HG03064 (cell line): ENCODE data around the gene COL1A1.

Experiments used
- ATAC-seq: cut with Tn5 transposase; IDR thresholded peaks from one replicate; pipeline ENCODE4 v1.9.1; 2021; ENCODE audit warnings: low read depth; ENCODE audit not compliant: unreplicated experiment

COL1A1 gene

DNA sequence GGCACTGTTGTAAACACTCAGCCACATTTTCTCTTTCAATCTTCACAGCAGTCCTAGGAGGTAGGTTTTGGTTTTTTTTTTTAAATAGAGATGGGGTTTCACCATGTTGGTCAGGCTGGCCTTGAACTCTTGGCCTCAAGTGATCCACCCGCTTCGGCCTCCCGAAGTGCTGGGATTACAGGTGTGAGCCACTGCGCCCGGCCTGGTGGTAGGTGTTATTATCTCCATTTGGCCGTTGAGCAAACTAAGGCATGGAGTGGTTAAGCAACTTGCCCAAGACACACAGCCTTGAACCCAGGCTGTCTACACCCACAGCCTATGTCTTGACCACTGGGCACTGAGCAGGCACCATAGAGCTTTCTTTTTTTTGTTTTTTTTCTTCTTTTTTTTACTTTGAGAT lies 27.0 kb downstream of the COL1A1 start:
- ATAC-seq: no peak

DNA sequence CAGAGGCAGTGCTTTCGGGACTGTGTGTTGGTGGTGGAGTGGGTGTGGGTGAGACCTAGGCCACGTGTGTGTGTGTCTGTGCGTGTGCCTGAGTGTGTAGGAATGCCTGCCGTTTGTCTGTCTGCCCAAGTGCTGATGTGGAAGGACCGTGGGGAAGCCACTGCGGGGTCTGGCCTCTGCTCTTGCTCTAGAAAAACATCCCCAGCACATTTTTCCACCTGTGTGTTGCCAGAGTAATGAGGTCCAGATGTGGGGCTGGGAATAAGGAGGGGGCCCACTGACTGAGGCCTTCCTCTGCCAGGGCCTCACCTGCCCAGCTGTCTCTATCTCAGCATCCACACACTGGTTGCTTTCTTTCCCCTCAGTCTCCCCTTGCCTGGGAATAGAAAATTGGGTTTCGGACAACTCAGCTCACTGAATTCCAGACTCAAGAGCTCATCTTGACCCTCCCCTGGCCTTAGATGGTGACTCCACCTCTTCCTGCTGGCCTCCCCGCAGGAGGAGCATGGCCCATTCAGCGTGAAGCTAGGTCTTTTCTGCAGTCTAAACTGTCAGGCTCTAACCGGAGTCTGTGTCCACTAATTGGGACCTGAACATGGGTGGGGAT lies 28.0 kb downstream of the COL1A1 start:
- ATAC-seq: no peak

DNA sequence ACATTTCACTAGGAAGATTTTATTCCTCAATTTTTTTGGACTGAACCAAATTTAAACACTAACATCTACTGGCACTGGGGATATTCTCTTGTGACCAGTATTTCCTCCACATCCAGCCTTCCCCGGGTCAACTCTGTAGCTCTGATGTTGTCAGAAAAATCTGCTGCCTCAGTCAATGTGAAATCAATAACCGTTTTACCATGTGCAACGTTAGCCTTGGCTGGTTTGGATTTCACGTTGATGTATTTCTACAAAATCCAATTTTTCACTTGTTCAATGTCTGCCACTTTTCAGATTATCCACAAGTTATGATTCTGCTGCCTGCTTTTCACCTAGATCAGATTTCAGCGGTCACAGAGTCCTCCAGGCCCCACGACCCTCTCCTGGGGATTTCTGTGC lies 28.5 kb downstream of the COL1A1 start:
- no peak for ATAC-seq

DNA sequence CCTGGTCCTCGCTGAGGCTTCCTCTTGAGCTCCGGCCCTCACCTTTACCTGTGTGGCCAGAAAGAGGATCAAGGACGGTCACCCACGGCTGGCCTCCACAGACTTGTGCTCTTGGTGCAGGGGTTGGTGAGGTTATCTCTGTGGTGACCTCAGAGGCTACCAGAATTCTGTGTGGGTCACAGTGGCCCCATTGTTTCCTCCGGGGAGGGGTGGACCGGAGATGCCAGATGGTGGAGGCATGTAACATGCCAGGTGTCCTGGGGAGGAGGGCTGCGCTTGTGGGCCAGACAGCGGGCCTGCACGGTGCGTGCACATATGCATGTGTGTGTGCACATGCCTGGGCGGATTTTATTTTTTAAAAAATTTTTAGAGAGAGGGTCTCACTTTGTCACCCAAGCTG lies 29.3 kb downstream of the COL1A1 start:
- no peak for ATAC-seq

GRCh38 chr17:50171371-50172071 lies 29.9 kb downstream of the COL1A1 start:
- no peak for ATAC-seq

- ATAC-seq: peak; percentile 67
Measured at GRCh38 chr17:50170662-50171370, 30.6 kb downstream of the COL1A1 start.

DNA sequence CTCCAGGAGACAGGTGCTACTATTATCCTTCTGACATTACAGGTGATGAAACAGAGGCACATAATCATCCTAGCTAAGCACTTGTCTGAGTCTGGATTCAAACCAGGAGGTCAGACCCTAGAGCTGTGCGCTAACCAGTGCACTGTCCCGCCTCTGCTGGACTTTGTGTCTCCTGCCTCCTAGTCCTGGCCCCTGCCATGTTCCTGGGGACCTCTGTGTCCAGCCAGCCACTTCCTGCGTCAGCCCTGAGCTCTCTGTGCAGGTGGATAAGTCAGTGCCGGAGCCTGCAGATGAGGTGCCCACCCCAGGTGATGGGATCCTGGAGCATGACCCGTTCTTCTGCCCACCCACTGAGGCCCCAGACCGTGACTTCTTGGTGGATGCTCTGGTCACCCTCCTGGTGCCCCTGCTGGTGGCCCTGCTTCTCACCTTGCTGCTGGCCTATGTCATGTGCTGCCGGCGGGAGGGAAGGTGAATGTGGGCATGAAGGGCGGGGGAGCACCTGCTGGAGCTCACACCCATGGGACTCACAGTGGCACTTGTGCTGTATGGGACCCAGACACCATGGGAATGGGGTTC lies 31.5 kb downstream of the COL1A1 start:
- ATAC-seq: no peak

GRCh38 chr17:50169121-50169764 lies 32.2 kb downstream of the COL1A1 start:
- ATAC-seq: no peak

- ATAC-seq: no peak
Measured at GRCh38 chr17:50168319-50168718, 33.1 kb downstream of the COL1A1 start.

GRCh38 chr17:50167371-50167770 lies 34.1 kb downstream of the COL1A1 start:
- no peak for ATAC-seq

DNA sequence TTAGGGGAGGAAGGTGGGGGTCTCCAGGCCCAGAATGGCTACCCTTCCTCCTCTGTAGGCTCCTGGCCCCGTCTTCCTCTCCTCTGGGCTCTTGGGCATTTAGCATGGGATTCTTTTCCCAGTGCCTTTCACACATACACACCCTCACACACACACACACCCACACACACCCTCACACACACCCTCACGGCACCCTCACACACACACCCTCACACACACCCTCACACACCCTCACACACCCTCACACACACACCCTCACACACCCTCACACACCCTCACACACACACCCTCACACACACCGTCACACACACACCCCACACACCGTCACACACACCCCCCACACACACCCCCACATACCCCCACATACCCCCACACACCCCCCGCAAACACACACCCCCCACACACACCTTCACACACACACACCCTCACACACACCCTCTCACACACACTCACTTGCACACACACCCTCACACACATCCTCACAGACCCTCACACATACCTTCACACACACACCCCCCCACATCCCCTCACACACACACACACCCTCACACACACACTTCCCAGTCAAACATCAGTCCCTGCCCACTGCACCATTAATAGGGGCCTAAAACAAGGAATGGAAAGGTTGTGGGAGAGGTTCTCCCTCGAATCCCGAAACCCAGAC lies 34.8 kb downstream of the COL1A1 start:
- no peak for ATAC-seq

- ATAC-seq: no peak
Measured at GRCh38 chr17:50165867-50166517, 35.4 kb downstream of the COL1A1 start, which contains the start of gene SGCA. Gene SGCA, plus strand, starts transcription at chr17:50166005. Its CDS starts 36 bp downstream, at chr17:50166041.

DNA sequence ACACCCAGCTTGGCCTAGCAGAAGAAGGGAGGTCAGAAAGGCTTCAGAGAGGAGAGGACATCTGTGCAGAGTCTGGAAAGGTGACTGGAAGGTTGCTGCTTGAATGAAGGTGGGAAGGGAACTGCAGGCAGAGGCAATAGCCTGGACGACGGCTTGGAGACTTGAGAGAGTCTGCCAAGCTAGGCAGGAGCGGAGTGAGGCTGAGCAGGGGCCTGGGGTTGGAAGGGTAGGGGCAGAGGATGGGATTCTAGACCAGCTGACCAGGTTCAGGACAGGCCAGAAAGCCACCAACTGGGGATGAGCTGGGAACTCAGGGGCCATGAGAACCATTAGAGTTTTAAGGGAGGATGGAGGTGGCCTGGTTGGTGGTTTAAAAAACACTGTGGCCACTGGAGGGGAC lies 36.0 kb downstream of the COL1A1 start:
- ATAC-seq: no peak

DNA sequence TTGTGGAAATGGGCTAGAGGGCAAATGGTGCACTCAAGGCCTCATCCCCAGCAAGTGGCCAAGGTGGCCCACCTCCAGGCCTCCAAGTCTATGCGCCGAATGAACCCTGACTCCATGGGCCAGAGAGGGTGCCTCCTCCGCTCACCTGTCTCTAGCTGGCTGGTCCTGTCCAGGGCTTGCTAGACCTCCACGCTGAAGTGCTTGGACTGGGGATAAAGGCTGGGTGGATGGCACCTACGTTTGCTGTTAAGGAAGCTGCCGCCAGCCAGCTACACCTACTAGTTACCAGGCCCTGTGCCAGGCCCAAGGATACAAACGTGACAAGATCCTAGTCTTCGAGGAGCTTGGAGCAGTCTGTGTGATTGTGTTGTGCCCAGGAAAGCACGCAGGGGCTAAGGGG lies 36.4 kb downstream of the COL1A1 start:
- no peak for ATAC-seq

GRCh38 chr17:50164697-50164988 lies 36.8 kb downstream of the COL1A1 start:
- ATAC-seq: no peak

- ATAC-seq: no peak
Measured at GRCh38 chr17:50163843-50164696, 37.4 kb downstream of the COL1A1 start.

DNA sequence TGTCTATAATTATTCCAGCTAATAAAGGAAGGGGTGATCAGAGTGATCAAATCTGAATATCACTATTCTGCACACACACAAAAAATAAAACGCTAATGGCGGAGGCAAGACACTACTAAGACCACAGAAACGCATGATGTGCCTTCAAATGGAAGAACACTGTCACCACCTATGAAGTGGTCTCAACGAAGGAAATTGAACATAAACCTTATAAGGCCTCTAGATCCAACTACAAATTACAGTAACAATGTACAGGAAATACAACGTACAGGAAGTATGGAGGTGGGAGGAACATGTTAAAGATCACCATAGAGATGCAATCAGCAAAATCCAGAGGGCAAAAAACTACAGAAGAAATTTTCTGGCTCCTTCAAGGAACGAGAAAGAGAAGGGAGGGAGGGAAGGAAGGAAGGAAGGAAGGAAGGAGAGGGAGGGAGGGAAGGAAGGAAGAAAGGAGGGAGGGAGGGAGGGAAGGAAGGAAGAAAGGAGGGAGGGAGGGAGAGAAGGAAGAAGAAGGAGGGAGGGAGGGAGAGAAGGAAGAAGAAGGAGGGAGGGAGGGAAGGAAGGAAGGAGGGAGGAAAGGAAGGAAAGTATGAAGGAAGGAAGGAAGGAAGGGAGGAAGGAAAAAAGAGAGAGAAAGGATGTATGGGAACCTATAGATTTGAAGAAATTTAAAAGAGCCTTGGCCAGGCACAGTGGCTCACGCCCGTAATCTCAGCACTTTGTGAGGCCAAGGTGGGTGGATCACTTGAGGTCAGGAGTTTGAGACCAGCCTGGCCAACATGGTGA lies 38.8 kb downstream of the COL1A1 start:
- ATAC-seq: no peak

DNA sequence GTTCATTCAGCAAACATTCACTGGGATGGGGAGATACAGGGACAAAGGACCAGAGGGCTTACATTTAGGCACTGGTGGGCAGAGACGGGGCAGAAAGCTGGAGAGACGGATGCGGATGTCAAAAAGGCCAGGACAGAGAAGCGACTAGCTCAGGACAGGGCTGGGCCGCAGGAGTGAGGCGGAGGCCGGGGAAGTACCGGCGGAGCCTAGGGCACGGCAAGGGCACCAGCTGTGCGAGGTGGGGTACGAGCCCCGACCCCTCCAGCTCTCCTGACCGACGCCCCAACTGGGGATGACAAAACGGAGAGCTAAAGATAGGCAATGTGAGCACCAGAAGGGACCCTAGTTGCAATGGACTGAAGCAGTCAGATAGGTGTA lies 39.5 kb downstream of the COL1A1 start:
- no peak for ATAC-seq
